HepG2 (cell line): Measurements from ENCODE around the gene SP1. TPM values are rescaled to one million over a fixed set of nuclear protein-coding genes. Genes with fewer than 3 reads are reported as not detected.

Source experiments
- KLF16 ChIP-seq, 2 experiments: sonication (generic) in 1 of 2; formaldehyde crosslinking in 1 of 2; IDR thresholded peaks; 2 replicates each; pipeline versions ENCODE4 v1.6.1 to v1.8.0; 2016 to 2023; ENCODE audit warnings: missing genetic modification reagents in 2 of 2, missing compliant biosample characterization in 1 of 2
- KMT2B ChIP-seq: IDR thresholded peaks from 2 replicates; pipeline ENCODE4 v1.6.1; 2016; ENCODE audit warnings: missing genetic modification reagents, missing compliant biosample characterization
- MIER2 ChIP-seq: IDR thresholded peaks from 2 replicates; pipeline ENCODE4 v1.6.1; 2016; ENCODE audit warnings: missing biosample characterization, missing genetic modification reagents
- MYC ChIP-seq: sonication (generic); formaldehyde crosslinking; IDR thresholded peaks from 2 replicates; pipeline ENCODE4 v1.9.0; 2021; ENCODE audit warnings: missing genetic modification reagents, borderline replicate concordance
- MZF1 ChIP-seq: sonication (generic); formaldehyde crosslinking; IDR thresholded peaks from 2 replicates; pipeline ENCODE4 v1.8.1; 2023; ENCODE audit warnings: mild to moderate bottlenecking, missing genetic modification reagents, borderline replicate concordance
- RBM39 ChIP-seq: fragments of 200-400 bp; formaldehyde crosslinking; IDR thresholded peaks from one replicate; pipeline ENCODE4 v1.6.1; 2018; ENCODE audit warnings: antibody characterized with exemption, mild to moderate bottlenecking, low read depth, low read length; ENCODE audit not compliant: poor library complexity, severe bottlenecking
- REPIN1 ChIP-seq: sonication (generic); formaldehyde crosslinking; IDR thresholded peaks from 2 replicates; pipeline ENCODE4 v1.8.0; 2022; ENCODE audit warnings: missing genetic modification reagents, low read depth, mild to moderate bottlenecking, borderline replicate concordance
- RFXANK ChIP-seq: IDR thresholded peaks from 2 replicates; pipeline ENCODE4 v1.6.1; 2016
- TBL1XR1 ChIP-seq: fragments of 150-350 bp; IDR thresholded peaks from 2 replicates; pipeline ENCODE4 v1.6.1; 2014; ENCODE audit warnings: borderline replicate concordance, low read length; ENCODE audit not compliant: partially characterized antibody
- TGIF2 ChIP-seq: IDR thresholded peaks from 2 replicates; pipeline ENCODE4 v1.6.1; 2016; ENCODE audit warnings: control low read depth, missing compliant biosample characterization
- ZKSCAN1 ChIP-seq: fragments of 150-350 bp; IDR thresholded peaks from 2 replicates; pipeline ENCODE4 v1.6.1; 2014; ENCODE audit warnings: low read length
- ZNF34 ChIP-seq: sonication (generic); formaldehyde crosslinking; IDR thresholded peaks from 2 replicates; pipeline ENCODE4 v1.4.0; 2020; ENCODE audit warnings: mild to moderate bottlenecking, missing genetic modification reagents, borderline replicate concordance
- ZNF501 ChIP-seq: sonication (generic); formaldehyde crosslinking; IDR thresholded peaks from 2 replicates; pipeline ENCODE4 v1.5.1; 2020; ENCODE audit warnings: mild to moderate bottlenecking, moderate library complexity, missing genetic modification reagents
- ZNF891 ChIP-seq: sonication (generic); formaldehyde crosslinking; IDR thresholded peaks from 2 replicates; pipeline ENCODE4 v1.5.0; 2020; ENCODE audit warnings: mild to moderate bottlenecking, missing genetic modification reagents
- polyA plus RNA-seq, 8 experiments: library from polyadenylated mRNA; depleted of rRNA in 3 of 8; stranded (reverse) in 7 of 8; unstranded in 1 of 8; fragments of >200 nt; fragmentation: Illumina TruSeq in 4 of 8; extraction: Trizol in 4 of 8; gene quantifications; 2 replicates each; pipeline versions ENCODE4 v1.2.1 to v1.2.3, GENCODE V29; 2011 to 2016; ENCODE audit warnings: low read depth in 4 of 8, missing spikeins in 1 of 8, mixed read lengths in 1 of 8; ENCODE audit not compliant: insufficient read depth in 1 of 8
- total RNA-seq, 5 experiments: library from RNA; depleted of rRNA; stranded (reverse); fragments of >200 nt; fragmentation: Illumina TruSeq; extraction: Trizol; gene quantifications; 2 replicates each; pipeline ENCODE4 v1.2.3, GENCODE V29; 2016; ENCODE audit warnings: low read depth in 1 of 5
- TF ChIP-seq, protein P1 (sequence below): IDR thresholded peaks from 2 replicates; pipeline ENCODE4 v1.6.1; 2016; ENCODE audit warnings: mild to moderate bottlenecking
- TF ChIP-seq, protein P2 (sequence below): IDR thresholded peaks from 2 replicates; pipeline ENCODE4 v1.6.1; 2016; ENCODE audit warnings: low read depth, borderline replicate concordance
- TF ChIP-seq, protein P3 (sequence below): sonication (generic); formaldehyde crosslinking; IDR thresholded peaks from 2 replicates; pipeline ENCODE4 v1.8.1; 2023; ENCODE audit warnings: mild to moderate bottlenecking, missing genetic modification reagents, borderline replicate concordance
- TF ChIP-seq, protein P4 (sequence below): sonication (generic); formaldehyde crosslinking; IDR thresholded peaks from 2 replicates; pipeline ENCODE4 v1.8.1; 2022; ENCODE audit warnings: low read depth, mild to moderate bottlenecking, missing genetic modification reagents
- TF ChIP-seq, protein P5 (sequence below): sonication (generic); formaldehyde crosslinking; IDR thresholded peaks from 2 replicates; pipeline ENCODE4 v1.4.0; 2020; ENCODE audit warnings: mild to moderate bottlenecking, missing genetic modification reagents

Gene SP1
- total and polyA plus RNA-seq, 2 of the 13 experiments (the other 11 are each of a cell fraction or from before 2014, with no cell fraction given) = 26.5 to 27.5 TPM

DNA sequence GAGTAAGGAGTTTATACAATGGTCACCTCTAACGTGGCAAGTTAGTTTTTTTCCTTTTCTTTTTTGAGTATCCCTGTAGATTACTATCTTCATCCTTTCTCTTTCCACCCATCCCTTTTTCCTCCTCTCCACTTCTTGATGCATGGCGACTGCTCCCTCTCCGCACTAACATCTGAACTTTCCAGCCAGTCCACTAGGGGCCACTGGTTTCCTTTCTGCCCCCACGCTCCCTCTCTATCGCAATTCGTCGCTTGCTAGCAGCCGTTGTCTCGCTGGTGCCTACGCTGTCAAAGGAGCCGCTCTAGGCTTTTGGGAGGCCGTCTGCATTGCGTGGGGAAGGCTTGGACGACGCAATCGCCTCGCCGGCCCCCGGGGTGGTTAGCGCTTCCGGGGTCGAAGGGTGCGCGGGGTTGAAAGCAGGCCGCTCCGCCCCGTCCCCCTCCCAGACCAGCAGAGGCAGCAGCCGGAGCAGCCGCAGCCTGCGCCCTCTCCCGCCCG is 71.7 kb downstream of the SP1 start, which contains the start of gene PCBP2 (continued):
- no peak for TF ChIP-seq ZNF891 (CRISPR knock-in tag)
- TF ChIP-seq, protein P1, sequence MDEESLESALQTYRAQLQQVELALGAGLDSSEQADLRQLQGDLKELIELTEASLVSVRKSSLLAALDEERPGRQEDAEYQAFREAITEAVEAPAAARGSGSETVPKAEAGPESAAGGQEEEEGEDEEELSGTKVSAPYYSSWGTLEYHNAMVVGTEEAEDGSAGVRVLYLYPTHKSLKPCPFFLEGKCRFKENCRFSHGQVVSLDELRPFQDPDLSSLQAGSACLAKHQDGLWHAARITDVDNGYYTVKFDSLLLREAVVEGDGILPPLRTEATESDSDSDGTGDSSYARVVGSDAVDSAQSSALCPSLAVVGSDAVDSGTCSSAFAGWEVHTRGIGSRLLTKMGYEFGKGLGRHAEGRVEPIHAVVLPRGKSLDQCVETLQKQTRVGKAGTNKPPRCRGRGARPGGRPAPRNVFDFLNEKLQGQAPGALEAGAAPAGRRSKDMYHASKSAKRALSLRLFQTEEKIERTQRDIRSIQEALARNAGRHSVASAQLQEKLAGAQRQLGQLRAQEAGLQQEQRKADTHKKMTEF = peak; percentile 93
- peak in 1 of 2 experiments; percentile 74; a peak in 1 of 4 replicates for TF ChIP-seq KLF16 (CRISPR knock-in tag; IDR thresholded peaks at IDR 0.05)
- 0 out of 2 replicates have a peak, but pooled peaks have one; percentile 30 for TF ChIP-seq MIER2 (CRISPR knock-in tag)
- TF ChIP-seq RFXANK (CRISPR knock-in tag) = 0 out of 2 replicates have a peak, but pooled peaks have one; percentile 23
- TF ChIP-seq, protein P2, sequence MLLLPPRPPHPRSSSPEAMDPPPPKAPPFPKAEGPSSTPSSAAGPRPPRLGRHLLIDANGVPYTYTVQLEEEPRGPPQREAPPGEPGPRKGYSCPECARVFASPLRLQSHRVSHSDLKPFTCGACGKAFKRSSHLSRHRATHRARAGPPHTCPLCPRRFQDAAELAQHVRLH (CRISPR knock-in tag) = peak; percentile 84; the same call in 1 of the 2 replicates
- TF ChIP-seq MZF1 (CRISPR knock-in tag) = no peak
- TF ChIP-seq, protein P3, sequence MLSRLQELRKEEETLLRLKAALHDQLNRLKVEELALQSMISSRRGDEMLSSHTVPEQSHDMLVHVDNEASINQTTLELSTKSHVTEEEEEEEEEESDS = 0 out of 2 replicates have a peak, but pooled peaks have one; percentile 26
- no peak for TF ChIP-seq ZKSCAN1
- peak; percentile 71 for TF ChIP-seq TBL1XR1
- peak; percentile 87 for TF ChIP-seq KMT2B (CRISPR knock-in tag)
- TF ChIP-seq TGIF2 (CRISPR knock-in tag) = peak; percentile 79; the same call in 1 of the 2 replicates
- TF ChIP-seq, protein P4, sequence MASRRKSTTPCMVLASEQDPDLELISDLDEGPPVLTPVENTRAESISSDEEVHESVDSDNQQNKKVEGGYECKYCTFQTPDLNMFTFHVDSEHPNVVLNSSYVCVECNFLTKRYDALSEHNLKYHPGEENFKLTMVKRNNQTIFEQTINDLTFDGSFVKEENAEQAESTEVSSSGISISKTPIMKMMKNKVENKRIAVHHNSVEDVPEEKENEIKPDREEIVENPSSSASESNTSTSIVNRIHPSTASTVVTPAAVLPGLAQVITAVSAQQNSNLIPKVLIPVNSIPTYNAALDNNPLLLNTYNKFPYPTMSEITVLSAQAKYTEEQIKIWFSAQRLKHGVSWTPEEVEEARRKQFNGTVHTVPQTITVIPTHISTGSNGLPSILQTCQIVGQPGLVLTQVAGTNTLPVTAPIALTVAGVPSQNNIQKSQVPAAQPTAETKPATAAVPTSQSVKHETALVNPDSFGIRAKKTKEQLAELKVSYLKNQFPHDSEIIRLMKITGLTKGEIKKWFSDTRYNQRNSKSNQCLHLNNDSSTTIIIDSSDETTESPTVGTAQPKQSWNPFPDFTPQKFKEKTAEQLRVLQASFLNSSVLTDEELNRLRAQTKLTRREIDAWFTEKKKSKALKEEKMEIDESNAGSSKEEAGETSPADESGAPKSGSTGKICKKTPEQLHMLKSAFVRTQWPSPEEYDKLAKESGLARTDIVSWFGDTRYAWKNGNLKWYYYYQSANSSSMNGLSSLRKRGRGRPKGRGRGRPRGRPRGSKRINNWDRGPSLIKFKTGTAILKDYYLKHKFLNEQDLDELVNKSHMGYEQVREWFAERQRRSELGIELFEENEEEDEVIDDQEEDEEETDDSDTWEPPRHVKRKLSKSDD (CRISPR knock-in tag) = peak; percentile 71; the same call in 1 of the 2 replicates
- TF ChIP-seq, protein P5, sequence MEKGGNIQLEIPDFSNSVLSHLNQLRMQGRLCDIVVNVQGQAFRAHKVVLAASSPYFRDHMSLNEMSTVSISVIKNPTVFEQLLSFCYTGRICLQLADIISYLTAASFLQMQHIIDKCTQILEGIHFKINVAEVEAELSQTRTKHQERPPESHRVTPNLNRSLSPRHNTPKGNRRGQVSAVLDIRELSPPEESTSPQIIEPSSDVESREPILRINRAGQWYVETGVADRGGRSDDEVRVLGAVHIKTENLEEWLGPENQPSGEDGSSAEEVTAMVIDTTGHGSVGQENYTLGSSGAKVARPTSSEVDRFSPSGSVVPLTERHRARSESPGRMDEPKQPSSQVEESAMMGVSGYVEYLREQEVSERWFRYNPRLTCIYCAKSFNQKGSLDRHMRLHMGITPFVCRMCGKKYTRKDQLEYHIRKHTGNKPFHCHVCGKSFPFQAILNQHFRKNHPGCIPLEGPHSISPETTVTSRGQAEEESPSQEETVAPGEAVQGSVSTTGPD (CRISPR knock-in tag) = no peak
- TF ChIP-seq MYC (CRISPR knock-in tag) = peak; percentile 73
- TF ChIP-seq RBM39 = peak; percentile 18
- peak; percentile 91 for TF ChIP-seq REPIN1 (CRISPR knock-in tag)
- peak; percentile 93 for TF ChIP-seq ZNF501
- TF ChIP-seq ZNF34 = no peak
